MM.1S (cell line): ENCODE results near the gene POLD1.
"Not testable (repeated sequence)": the region's sequence is repeated elsewhere in the genome, so short reads cannot be mapped to it uniquely, and the experiment has no call there.

Experiments used
- EZH2 ChIP-seq: fragments of 300-600 bp; sonication (generic); optimal IDR thresholded peaks from 2 replicates; pipeline ENCODE3; 2017; ENCODE audit warnings: low read depth, mild to moderate bottlenecking, antibody characterized with exemption, low read length, mixed read lengths
- EZH2phosphoT487 ChIP-seq: fragments of 300-600 bp; sonication (generic); IDR thresholded peaks from 2 replicates; pipeline ENCODE4 v1.6.1; 2018; ENCODE audit warnings: antibody characterized with exemption, low read length
- TF ChIP-seq, protein P1 (sequence below): fragments of 300-600 bp; sonication (generic); IDR thresholded peaks from 2 replicates; pipeline ENCODE4 v1.5.1; 2016; ENCODE audit warnings: antibody characterized with exemption, low read length, mixed read lengths

DNA sequence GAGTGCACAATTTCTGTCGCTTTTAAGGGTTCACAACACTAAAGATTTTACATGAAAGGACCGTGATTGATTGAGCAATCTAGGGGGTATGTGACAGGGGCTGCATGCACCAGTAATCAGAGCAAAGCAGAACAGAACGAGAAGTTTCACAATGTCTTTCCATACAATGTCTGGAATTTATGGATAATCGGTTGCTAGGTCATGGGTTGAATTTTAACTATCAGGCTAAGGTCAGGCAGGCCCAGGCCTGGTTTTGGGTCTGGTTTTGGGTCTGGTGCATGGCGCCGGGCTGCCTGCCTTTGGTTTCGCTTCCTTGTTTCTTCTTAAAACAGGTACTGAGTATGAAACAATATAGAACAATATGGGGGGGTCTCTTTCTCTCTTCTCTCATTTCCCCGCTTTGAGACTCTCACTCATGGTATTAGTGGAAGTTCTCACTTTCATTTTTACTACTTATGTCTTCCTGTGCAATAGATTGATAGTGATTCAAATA is 37.0 kb upstream of the POLD1 start:
- TF ChIP-seq, protein P1, sequence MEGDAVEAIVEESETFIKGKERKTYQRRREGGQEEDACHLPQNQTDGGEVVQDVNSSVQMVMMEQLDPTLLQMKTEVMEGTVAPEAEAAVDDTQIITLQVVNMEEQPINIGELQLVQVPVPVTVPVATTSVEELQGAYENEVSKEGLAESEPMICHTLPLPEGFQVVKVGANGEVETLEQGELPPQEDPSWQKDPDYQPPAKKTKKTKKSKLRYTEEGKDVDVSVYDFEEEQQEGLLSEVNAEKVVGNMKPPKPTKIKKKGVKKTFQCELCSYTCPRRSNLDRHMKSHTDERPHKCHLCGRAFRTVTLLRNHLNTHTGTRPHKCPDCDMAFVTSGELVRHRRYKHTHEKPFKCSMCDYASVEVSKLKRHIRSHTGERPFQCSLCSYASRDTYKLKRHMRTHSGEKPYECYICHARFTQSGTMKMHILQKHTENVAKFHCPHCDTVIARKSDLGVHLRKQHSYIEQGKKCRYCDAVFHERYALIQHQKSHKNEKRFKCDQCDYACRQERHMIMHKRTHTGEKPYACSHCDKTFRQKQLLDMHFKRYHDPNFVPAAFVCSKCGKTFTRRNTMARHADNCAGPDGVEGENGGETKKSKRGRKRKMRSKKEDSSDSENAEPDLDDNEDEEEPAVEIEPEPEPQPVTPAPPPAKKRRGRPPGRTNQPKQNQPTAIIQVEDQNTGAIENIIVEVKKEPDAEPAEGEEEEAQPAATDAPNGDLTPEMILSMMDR = not testable (repeated sequence)
- not testable (repeated sequence) for TF ChIP-seq EZH2, EZH2phosphoT487
